ENCODE results near the gene HDAC7.

Gene HDAC7

GRCh38 chr12:47745485-47746041 lies 74.1 kb downstream of the HDAC7 start:
- DNase-seq (ENCODE audit: low read depth): no peak

GRCh38 chr12:47744778-47745436 lies 74.8 kb downstream of the HDAC7 start:
- DNase-seq (ENCODE audit: low read depth): no peak

- peak; percentile 32 for DNase-seq (ENCODE audit: low read depth)
Measured at GRCh38 chr12:47744005-47744651, 75.6 kb downstream of the HDAC7 start.

- DNase-seq (ENCODE audit: low read depth): no peak
Measured at GRCh38 chr12:47743311-47743860, 76.3 kb downstream of the HDAC7 start.

GRCh38 chr12:47742253-47742825 lies 77.4 kb downstream of the HDAC7 start:
- peak; percentile 66 for DNase-seq (ENCODE audit: low read depth)

GRCh38 chr12:47741340-47741703 lies 78.4 kb downstream of the HDAC7 start:
- peak; percentile 43 for DNase-seq (ENCODE audit: low read depth)

- DNase-seq (ENCODE audit: low read depth): no peak
Measured at GRCh38 chr12:47740606-47741339, 78.9 kb downstream of the HDAC7 start.

GRCh38 chr12:47739979-47740378 lies 79.7 kb downstream of the HDAC7 start:
- DNase-seq (ENCODE audit: low read depth): no peak

GRCh38 chr12:47739297-47739696 lies 80.4 kb downstream of the HDAC7 start:
- no peak for DNase-seq (ENCODE audit: low read depth)

- DNase-seq (ENCODE audit: low read depth): no peak
Measured at GRCh38 chr12:47737936-47738594, 81.6 kb downstream of the HDAC7 start.

GRCh38 chr12:47736877-47737676 lies 82.6 kb downstream of the HDAC7 start:
- no peak for DNase-seq (ENCODE audit: low read depth)

GRCh38 chr12:47736216-47736615 lies 83.5 kb downstream of the HDAC7 start:
- DNase-seq (ENCODE audit: low read depth): no peak

GRCh38 chr12:47735649-47736048 lies 84.1 kb downstream of the HDAC7 start:
- DNase-seq (ENCODE audit: low read depth): no peak

GRCh38 chr12:47734725-47735480 lies 84.8 kb downstream of the HDAC7 start:
- DNase-seq (ENCODE audit: low read depth): no peak

- no peak for DNase-seq (ENCODE audit: low read depth)
Measured at GRCh38 chr12:47733142-47733541, 86.6 kb downstream of the HDAC7 start.

Measured in stimulated activated CD8-positive, alpha-beta memory T cell treated with anti-CD3 and anti-CD28 coated beads, Interleukin-15, amount 100 ng/mL, for 1 hour (primary cell).